Upper lobe of right lung (tissue), 1 donor: ENCODE data around the gene PSMD14. TPM values are rescaled to one million over a fixed set of nuclear protein-coding genes. Genes with fewer than 3 reads are reported as not detected.

Experiments
- ATAC-seq: fragments of 200-7000 bp; cut with Tn5 transposase; one replicate; pipeline ENCODE4 v1.9.1; 2020; ENCODE audit warnings: mild to moderate bottlenecking, moderate library complexity
- DNase-seq: peaks from one replicate; pipeline ENCODE4 v3.0.0-alpha.2; 2020
- H3K27ac ChIP-seq: fragments of 200-600 bp; one replicate; pipeline ENCODE4 v1.8.0; 2022
- H3K27me3 ChIP-seq: fragments of 200-600 bp; one replicate; pipeline ENCODE4 v1.8.0; 2022; ENCODE audit warnings: mild to moderate bottlenecking
- H3K36me3 ChIP-seq: fragments of 200-600 bp; one replicate; pipeline ENCODE4 v1.8.0; 2022
- H3K4me1 ChIP-seq: fragments of 200-600 bp; one replicate; pipeline ENCODE4 v1.8.0; 2022
- H3K4me3 ChIP-seq: fragments of 200-600 bp; one replicate; pipeline ENCODE4 v1.8.0; 2022; ENCODE audit warnings: mild to moderate bottlenecking
- H3K9me3 ChIP-seq: fragments of 200-600 bp; one replicate; pipeline ENCODE4 v1.8.0; 2022
- CTCF ChIP-seq: fragments of 200-600 bp; IDR thresholded peaks from one replicate; pipeline ENCODE4 v1.8.0; 2022; ENCODE audit warnings: antibody characterized with exemption
- intact Hi-C: fragments of 100-400 bp; cut with DNase I; formaldehyde crosslinking; loops from one replicate; pipeline ENCODE4 v1.11.0; 2022
- total RNA-seq: library from RNA; stranded (reverse); fragmentation: NEBNext Ultra II Directional; extraction: Animal tissue kit (Norgen Biotek cat#: 25700); gene quantifications from one replicate; pipeline ENCODE4 v1.2.1, GENCODE V29; 2021
- donor health status: DM: no; HTN: yes; CAD: no; lungs with severe emphysema.

PSMD14 gene
- total RNA-seq, 1 donor from 2014 or later: 33.0 TPM

GRCh38 chr2:161352719-161353118 lies 44.5 kb downstream of the PSMD14 start:
- H3K27me3 ChIP-seq: no peaks in the 10 kb centered on the region
- no peak overlapping the region for H3K27ac ChIP-seq
- H3K4me3 ChIP-seq: no peak overlapping the region
- DNase-seq (no peak), ATAC-seq (no peak)
- no peaks in the 10 kb centered on the region for H3K36me3 ChIP-seq
- H3K4me1 ChIP-seq: no peaks in the 10 kb centered on the region
- no peak for TF ChIP-seq CTCF
- intact Hi-C loops: no loop called here
- H3K9me3 ChIP-seq: no peaks in the 10 kb centered on the region

GRCh38 chr2:161353543-161353942 lies 45.3 kb downstream of the PSMD14 start:
- Histone ChIP-seq H3K4me3 (no peak overlapping the region), H3K27me3 (no peaks in the 10 kb centered on the region), H3K9me3 (no peaks in the 10 kb centered on the region), H3K4me1 (no peaks in the 10 kb centered on the region), H3K36me3 (no peaks in the 10 kb centered on the region), H3K27ac (no peak overlapping the region)
- no peak for DNase-seq
- no peak for TF ChIP-seq CTCF
- intact Hi-C loops: no loop called here
- ATAC-seq: no peak

- Histone ChIP-seq H3K9me3 (no peaks in the 10 kb centered on the region), H3K27me3 (no peaks in the 10 kb centered on the region), H3K4me3 (no peak overlapping the region), H3K4me1 (no peaks in the 10 kb centered on the region), H3K27ac (no peak overlapping the region), H3K36me3 (no peaks in the 10 kb centered on the region)
- no peak for TF ChIP-seq CTCF
- intact Hi-C loops: no loop called here
- ATAC-seq: no peak
- no peak for DNase-seq
These were observed 45.9 kb downstream of the PSMD14 start for GRCh38 chr2:161354106-161354505.

- Histone ChIP-seq H3K4me3 (no peak overlapping the region), H3K9me3 (no peaks in the 10 kb centered on the region), H3K27me3 (no peaks in the 10 kb centered on the region), H3K4me1 (no peaks in the 10 kb centered on the region), H3K27ac (no peak overlapping the region), H3K36me3 (no peaks in the 10 kb centered on the region)
- no peak for TF ChIP-seq CTCF
- intact Hi-C loops: no loop called here
- ATAC-seq: no peak
- DNase-seq: no peak
These were observed 46.9 kb downstream of the PSMD14 start for GRCh38 chr2:161355106-161355505.

- intact Hi-C loops: no loop called here
- Histone ChIP-seq H3K9me3 (no peaks in the 10 kb centered on the region), H3K27ac (no peak overlapping the region), H3K27me3 (no peaks in the 10 kb centered on the region), H3K4me3 (no peak overlapping the region), H3K36me3 (no peaks in the 10 kb centered on the region), H3K4me1 (no peaks in the 10 kb centered on the region)
- no peak for TF ChIP-seq CTCF
- DNase-seq (no peak), ATAC-seq (no peak)
These were observed 47.8 kb downstream of the PSMD14 start for GRCh38 chr2:161355983-161356382.

GRCh38 chr2:161357097-161357496 lies 48.9 kb downstream of the PSMD14 start:
- DNase-seq (no peak), ATAC-seq (no peak)
- peaks cover 8% of the 10 kb centered on the region for H3K9me3 ChIP-seq
- H3K4me1 ChIP-seq: no peaks in the 10 kb centered on the region
- no peak overlapping the region for H3K27ac ChIP-seq
- no peaks in the 10 kb centered on the region for H3K36me3 ChIP-seq
- intact Hi-C loops: no loop called here
- H3K4me3 ChIP-seq: no peak overlapping the region
- no peak for TF ChIP-seq CTCF
- H3K27me3 ChIP-seq: no peaks in the 10 kb centered on the region
